GM12878 (cell line): ENCODE measurements around the gene SLC5A2. TPM values are rescaled to one million over a fixed set of nuclear protein-coding genes. Genes with fewer than 3 reads are reported as not detected.
"Not testable (repeated sequence)": the region's sequence is repeated elsewhere in the genome, so short reads cannot be mapped to it uniquely, and the experiment has no call there.

Source experiments
- ATAC-seq: fragments of 200-7000 bp; cut with Tn5 transposase; 3 replicates; pipeline ENCODE4 v1.9.1; 2020; ENCODE audit warnings: mild to moderate bottlenecking, moderate library complexity
- BruUV-seq: library from RNA; stranded (reverse); fragments of 400-500 nt; replicated peaks from 2 replicates; lab custom pipeline; 2021; lab: Mats Ljungman, UMichigan
- CTCF ChIA-PET: fragments of 300-600 bp; sonication (Branson Sonifier 250); formaldehyde crosslinking; extraction: SDS; loops from one replicate; lab custom pipeline; 2021; ENCODE audit warnings: inconsistent platforms; lab: Yijun Ruan, JAX
- POLR2A ChIA-PET: fragments of 350-600 bp; formaldehyde crosslinking; extraction: SDS; loops from one replicate; lab custom pipeline; 2021; ENCODE audit warnings: inconsistent platforms; lab: Charles Lee
- RAD21 ChIA-PET: fragments of 300-600 bp; sonication (Branson Sonifier 250); formaldehyde crosslinking; loops from one replicate; lab custom pipeline; 2023; ENCODE audit warnings: antibody characterized with exemption; ENCODE audit not compliant: unreplicated experiment; lab: Charles Lee
- SMC1A ChIA-PET: fragments of 300-600 bp; sonication (Branson Sonifier 250); formaldehyde crosslinking; loops from one replicate; lab custom pipeline; 2023; ENCODE audit not compliant: unreplicated experiment, uncharacterized antibody; lab: Charles Lee
- DNase-seq: peaks from one replicate; pipeline ENCODE4 v3.0.0-alpha.2; 2011; ENCODE audit warnings: low read depth, low spot score
- FAIRE-seq: peaks from 3 replicates; lab custom pipeline; 2011; peaks lifted over from hg19 to GRCh38; lab: Jason Lieb, UNC
- H2AFZ ChIP-seq: 2 replicates; pipeline ENCODE4 v1.6.0; 2011; ENCODE audit warnings: low read depth, low read length, control low read depth; ENCODE audit not compliant: control insufficient read depth
- H3K27ac ChIP-seq: 2 replicates; pipeline ENCODE4 v1.5.1; 2011; ENCODE audit warnings: control low read depth; ENCODE audit not compliant: control insufficient read depth, insufficient read depth
- H3K27me3 ChIP-seq, 2 experiments: replicated peaks in 1 of 2; 2 replicates each; pipeline versions ENCODE4 v1.6.0 to v1.6.1; 2011; ENCODE audit warnings: low read length in 1 of 2; ENCODE audit not compliant: control insufficient read depth in 2 of 2, insufficient read depth in 2 of 2
- H3K36me3 ChIP-seq, 2 experiments: 2 replicates each; pipeline ENCODE4 v1.5.1; 2011; ENCODE audit warnings: low read length in 1 of 2; ENCODE audit not compliant: control insufficient read depth in 2 of 2, insufficient read depth in 2 of 2
- H3K4me1 ChIP-seq: 2 replicates; pipeline ENCODE4 v1.6.1; 2011; ENCODE audit warnings: mild to moderate bottlenecking, low read length, moderate library complexity, mixed read lengths; ENCODE audit not compliant: control insufficient read depth, insufficient read depth
- H3K4me2 ChIP-seq: 2 replicates; pipeline ENCODE4 v1.6.0; 2011; ENCODE audit warnings: control low read depth; ENCODE audit not compliant: control insufficient read depth, insufficient read depth
- H3K4me3 ChIP-seq: fragments of 200-600 bp; sonication (generic); 2 replicates; pipeline ENCODE4 v1.5.1; 2016
- H3K79me2 ChIP-seq: 2 replicates; pipeline ENCODE4 v1.6.0; 2011; ENCODE audit warnings: low read length; ENCODE audit not compliant: control insufficient read depth, insufficient read depth
- H3K9ac ChIP-seq: 2 replicates; pipeline ENCODE4 v1.8.0; 2011; ENCODE audit warnings: low read length, control low read depth, mixed read lengths; ENCODE audit not compliant: control insufficient read depth, insufficient read depth
- H3K9me3 ChIP-seq: replicated peaks from 3 replicates; pipeline ENCODE4 v1.5.1; 2011; ENCODE audit warnings: mild to moderate bottlenecking, low read length; ENCODE audit not compliant: control insufficient read depth, insufficient read depth
- H4K20me1 ChIP-seq: 2 replicates; pipeline ENCODE4 v1.6.0; 2011; ENCODE audit not compliant: control insufficient read depth, insufficient read depth
- ATF3 ChIP-seq: IDR thresholded peaks from 2 replicates; pipeline ENCODE4 v1.6.1; 2011; ENCODE audit warnings: low read depth, mild to moderate bottlenecking, low read length, moderate library complexity, borderline replicate concordance; ENCODE audit errors: extremely low read depth
- NR2F1 ChIP-seq: fragments of 450-650 bp; conservative IDR thresholded peaks from 2 replicates; pipeline ENCODE4 v1.6.1; 2017; ENCODE audit warnings: mild to moderate bottlenecking
- POLR2AphosphoS2 ChIP-seq: IDR thresholded peaks from 2 replicates; pipeline ENCODE4 v1.6.1; 2011; ENCODE audit warnings: low read depth, mild to moderate bottlenecking, low read length, improper control_type of control experiment, moderate library complexity
- RELA ChIP-seq: fragments of 450-650 bp; IDR thresholded peaks from 2 replicates; pipeline ENCODE4 v1.8.0; 2014; ENCODE audit warnings: borderline replicate concordance; ENCODE audit not compliant: partially characterized antibody
- SPI1 ChIP-seq: IDR thresholded peaks from 2 replicates; pipeline ENCODE4 v1.6.1; 2011; ENCODE audit warnings: low read depth, mild to moderate bottlenecking, low read length, moderate library complexity, borderline replicate concordance; ENCODE audit not compliant: insufficient read depth
- ZNF592 ChIP-seq: fragments of 450-650 bp; IDR thresholded peaks from 2 replicates; pipeline ENCODE4 v1.6.1; 2017; ENCODE audit warnings: mild to moderate bottlenecking, moderate library complexity
- WGBS: methylation state at CpG from one replicate; pipeline ENCODE4 v1.1.6; 2016; ENCODE audit warnings: low lambda C conversion rate; ENCODE audit not compliant: insufficient replicate concordance, insufficient coverage; ENCODE audit errors: missing lambda C conversion rate; 5-methylcytosine and 5-hydroxymethylcytosine counted together
- in situ Hi-C: fragments of 300-500 bp; cut with MboI; formaldehyde crosslinking; loops from 9 replicates; pipeline ENCODE4 v1.14.3; 2018; ENCODE audit warnings: mixed read lengths
- intact Hi-C: fragments of 100-400 bp; cut with micrococcal nuclease; formaldehyde crosslinking; loops from one replicate; pipeline ENCODE4 v1.14.2; 2022; ENCODE audit not compliant: unreplicated experiment
- polyA plus RNA-seq, 11 experiments: library from polyadenylated mRNA; depleted of rRNA in 4 of 11; unstranded in 6 of 11; stranded (reverse) in 5 of 11; fragments of >200 nt; fragmentation: Nextera tagmentation in 4 of 11; fragmentation: Illumina TruSeq in 1 of 11; extraction: Ambion mirVana in 4 of 11; extraction: Trizol in 1 of 11; gene quantifications; 1 replicate in 1 of 11; 2 replicates in 10 of 11; pipeline versions ENCODE4 v1.2.1 to v1.2.3, GENCODE V29; 2011 to 2016; ENCODE audit warnings: inconsistent platforms in 2 of 11, missing spikeins in 2 of 11, low read depth in 1 of 11
- total RNA-seq, 4 experiments: library from RNA; depleted of rRNA in 3 of 4; stranded (reverse); fragments of >200 nt in 3 of 4; fragmentation: Illumina TruSeq in 1 of 4; extraction: Trizol in 1 of 4; gene quantifications; 2 replicates each; pipeline versions ENCODE4 v1.2.1 to v1.2.3, GENCODE V29; 2013 to 2021

SLC5A2 gene
- total and polyA plus RNA-seq, 10 of the 15 experiments (the other 5 are each of a cell fraction or from before 2014, with no cell fraction given) = 3.6 to 4.8 (median 4.4) TPM; not detected in 6

GRCh38 chr16:31537362-31538242 is 54.7 kb downstream of the SLC5A2 start:
- TF ChIP-seq ATF3 (no peak), POLR2AphosphoS2 (no peak), NR2F1 (no peak), ZNF592 (no peak), RELA (no peak), SPI1 (no peak)
- TF ChIP-seq, all 136 proteins: peak for 0
- no peak for DNase-seq
- Histone ChIP-seq H3K4me1 (no peaks in the 10 kb centered on the region), H3K4me2 (no peak overlapping the region), H3K4me3 (no peak overlapping the region), H3K9ac (no peak overlapping the region), H3K36me3 (no peaks in the 10 kb centered on the region), H2AFZ (no peak overlapping the region), H3K79me2 (no peaks in the 10 kb centered on the region), H3K9me3 (no peaks in the 10 kb centered on the region; the same call in 2 of the 3 replicates), H3K27ac (no peak overlapping the region), H4K20me1 (no peaks in the 10 kb centered on the region), H3K27me3 (no peaks in the 10 kb centered on the region)
- no TSS peak for BruUV-seq
- POLR2A ChIA-PET = no interaction called here
- in situ Hi-C loops (no loop called here), intact Hi-C loops (no loop called here)
- RAD21 ChIA-PET = no interaction called here
- 19% methylated on average over 56 of the region's 57 CpGs for WGBS
- FAIRE-seq = no peak
- SMC1A ChIA-PET = no interaction called here
- CTCF ChIA-PET = no interaction called here
- no peak for ATAC-seq

GRCh38 chr16:31538243-31538598 is 55.3 kb downstream of the SLC5A2 start:
- H3K27ac ChIP-seq, H3K4me2 ChIP-seq, ATAC-seq, FAIRE-seq, intact Hi-C loops, H3K4me1 ChIP-seq, DNase-seq, H3K9ac ChIP-seq, H3K27me3 ChIP-seq, CTCF ChIA-PET, H3K4me3 ChIP-seq, in situ Hi-C loops, H3K36me3 ChIP-seq, H4K20me1 ChIP-seq, H2AFZ ChIP-seq, H3K9me3 ChIP-seq, SMC1A ChIA-PET, RAD21 ChIA-PET, POLR2A ChIA-PET, BruUV-seq, H3K79me2 ChIP-seq: not testable (repeated sequence)
- WGBS = 45% methylated on average over 7 of the region's 7 CpGs
